ENCODE results near the gene SCN2B. TPM values are rescaled to one million over a fixed set of nuclear protein-coding genes. Genes with fewer than 3 reads are reported as not detected.

The SCN2B gene
- total and polyA plus RNA-seq, 2 of the 13 experiments (the other 11 are each of a cell fraction or from before 2014, with no cell fraction given) = 0.01 to 0.02 TPM

- TF ChIP-seq MTERF4 (CRISPR knock-in tag; IDR thresholded peaks at IDR 0.05) = no peak
Measured at GRCh38 chr11:118167906-118168305, 8.5 kb downstream of the SCN2B start (continued).

GRCh38 chr11:118167253-118167652, 9.2 kb downstream of the SCN2B start:
- BruUV-seq (replicated peaks) = no TSS peak
- H3K79me2 ChIP-seq (ENCODE audit: insufficient read depth, low read length) = no peaks in the 10 kb centered on the region
- H3K9me3 ChIP-seq (ENCODE audit: low read length) = no peaks in the 10 kb centered on the region
- peaks cover 17% of the 10 kb centered on the region for H3K4me1 ChIP-seq (ENCODE audit: insufficient read depth, low read length)
- peak; percentile 59; the same call in 1 of the 2 replicates for TF ChIP-seq ZNF629 (CRISPR knock-in tag; conservative IDR thresholded peaks at IDR 0.05)
- no peak for TF ChIP-seq JDP2 (CRISPR knock-in tag; IDR thresholded peaks at IDR 0.05; ENCODE audit: borderline replicate concordance)
- H3K4me2 ChIP-seq (ENCODE audit: low read depth, low read length) = no peak overlapping the region
- no peaks in the 10 kb centered on the region for H3K36me3 ChIP-seq (replicated peaks in 1 of 2; ENCODE audit: control insufficient read depth in 1 of 2, insufficient read depth in 2 of 2, low read length in 2 of 2)
- no peak for ATAC-seq
- H3K4me3 ChIP-seq (replicated peaks in 1 of 3; ENCODE audit: insufficient read depth in 1 of 3, low read depth in 2 of 3, low read length in 3 of 3) = no peak overlapping the region
- CTCF ChIA-PET (ENCODE audit: low intra/inter-chr PET ratio, low total read pairs) = no interaction called here
- FAIRE-seq = no peak
- intact Hi-C loops (cut with micrococcal nuclease; ENCODE audit: unreplicated experiment) = no loop called here
- DNase-seq (ENCODE audit: low spot score) = no peak
- no peak overlapping the region for H3K9ac ChIP-seq (ENCODE audit: insufficient read depth, low read depth, low read length)
- H3K27me3 ChIP-seq (ENCODE audit: control insufficient read depth in 1 of 2, insufficient read depth in 2 of 2, low read length in 2 of 2) = peaks cover 6 to 82% of the 10 kb centered on the region in 2 experiments
- in situ Hi-C loops (cut with HindIII; ENCODE audit: extremely low pct_ligation_motif_present, low pct_unique_long_range_greater_than_20kb) = no loop called here
- no peak overlapping the region for H2AFZ ChIP-seq (ENCODE audit: low read length)
- no peak overlapping the region for H3K27ac ChIP-seq (ENCODE audit: extremely low read length, insufficient read depth, low read length)
- POLR2A ChIA-PET = no interaction called here
- WGBS (ENCODE audit: low lambda C conversion rate) = 56% methylated on average over 2 of the region's 2 CpGs
- no peaks in the 10 kb centered on the region for H4K20me1 ChIP-seq (ENCODE audit: insufficient read depth, low read length)

- BruUV-seq (replicated peaks) = no TSS peak
- no peak overlapping the region for H3K4me3 ChIP-seq (replicated peaks in 1 of 3; ENCODE audit: insufficient read depth in 1 of 3, low read depth in 2 of 3, low read length in 3 of 3)
- intact Hi-C loops (cut with micrococcal nuclease; ENCODE audit: unreplicated experiment) (no loop called here), in situ Hi-C loops (cut with HindIII; ENCODE audit: extremely low pct_ligation_motif_present, low pct_unique_long_range_greater_than_20kb) (no loop called here)
- 64% methylated on average over 8 of the region's 17 CpGs for WGBS (ENCODE audit: low lambda C conversion rate)
- no peaks in the 10 kb centered on the region for H3K9me3 ChIP-seq (ENCODE audit: low read length)
- no peaks in the 10 kb centered on the region for H4K20me1 ChIP-seq (ENCODE audit: insufficient read depth, low read length)
- peaks cover 6 to 82% of the 10 kb centered on the region in 2 experiments for H3K27me3 ChIP-seq (ENCODE audit: control insufficient read depth in 1 of 2, insufficient read depth in 2 of 2, low read length in 2 of 2)
- H3K27ac ChIP-seq (ENCODE audit: extremely low read length, insufficient read depth, low read length) = no peak overlapping the region
- peaks cover 12% of the 10 kb centered on the region for H3K4me1 ChIP-seq (ENCODE audit: insufficient read depth, low read length)
- POLR2A ChIA-PET = no interaction called here
- no peak for ATAC-seq
- no peak for FAIRE-seq
- no peaks in the 10 kb centered on the region for H3K79me2 ChIP-seq (ENCODE audit: insufficient read depth, low read length)
- no peak overlapping the region for H3K9ac ChIP-seq (ENCODE audit: insufficient read depth, low read depth, low read length)
- no peak for DNase-seq (ENCODE audit: low spot score)
- H2AFZ ChIP-seq (ENCODE audit: low read length) = no peak overlapping the region
- no peak overlapping the region for H3K4me2 ChIP-seq (ENCODE audit: low read depth, low read length)
- CTCF ChIA-PET (ENCODE audit: low intra/inter-chr PET ratio, low total read pairs) = no interaction called here
- H3K36me3 ChIP-seq (replicated peaks in 1 of 2; ENCODE audit: control insufficient read depth in 1 of 2, insufficient read depth in 2 of 2, low read length in 2 of 2) = no peaks in the 10 kb centered on the region
- TF ChIP-seq MIXL1 (CRISPR knock-in tag; IDR thresholded peaks at IDR 0.05) (no peak), TARDBP (CRISPR knock-in tag; IDR thresholded peaks at IDR 0.05) (no peak), ZNF235 (CRISPR knock-in tag; IDR thresholded peaks at IDR 0.05; ENCODE audit: borderline replicate concordance) (no peak), SMAD9 (CRISPR knock-in tag; IDR thresholded peaks at IDR 0.05) (no peak), NFATC3 (CRISPR knock-in tag; IDR thresholded peaks at IDR 0.05) (no peak), ZFP36 (IDR thresholded peaks at IDR 0.05; ENCODE audit: borderline replicate concordance, low read depth, low read length, partially characterized antibody) (no peak), KLF6 (CRISPR knock-in tag; IDR thresholded peaks at IDR 0.05) (no peak), NR1H2 (CRISPR knock-in tag; IDR thresholded peaks at IDR 0.05; ENCODE audit: borderline replicate concordance, low read depth) (no peak), ATF3 (CRISPR knock-in tag; IDR thresholded peaks at IDR 0.05) (no peak), ZNF562 (CRISPR knock-in tag; IDR thresholded peaks at IDR 0.05; ENCODE audit: borderline replicate concordance) (no peak), HOMEZ (CRISPR knock-in tag; IDR thresholded peaks at IDR 0.05; ENCODE audit: low read depth) (no peak), ZNF589 (CRISPR knock-in tag; conservative IDR thresholded peaks at IDR 0.05) (no peak), JARID2 (CRISPR knock-in tag; IDR thresholded peaks at IDR 0.05; ENCODE audit: insufficient replicate concordance) (no peak), ATF1 (CRISPR knock-in tag; IDR thresholded peaks at IDR 0.05) (no peak)
Measured at GRCh38 chr11:118166641-118167040, 9.8 kb downstream of the SCN2B start.
